Activated T-helper 2 cell treated with anti-CD3 and anti-CD28 coated beads, Interferon-gamma antibody, Interleukin-2, Interleukin-4, amounts not matched to agents 10 μg/mL and 5 μg/mL and 100 μg/mL, durations not matched to agents 14 hours and 24 hours and 36 hours (primary cell): ENCODE data around the gene CAMK1D. TPM values are rescaled to one million over a fixed set of nuclear protein-coding genes. Genes with fewer than 3 reads are reported as not detected.
"Not testable (repeated sequence)": the region's sequence is repeated elsewhere in the genome, so short reads cannot be mapped to it uniquely, and the experiment has no call there.

Experiments used
- DNase-seq: peaks from one replicate; pipeline ENCODE4 v3.0.0; 2021; ENCODE audit warnings: low spot score
- H3K27ac Mint-ChIP-seq: one replicate; pipeline ENCODE4 v1.8.0; 2021; ENCODE audit warnings: mixed read lengths
- H3K27me3 Mint-ChIP-seq: one replicate; pipeline ENCODE4 v1.8.0; 2021; ENCODE audit warnings: low read depth, mixed read lengths
- H3K36me3 Mint-ChIP-seq: one replicate; pipeline ENCODE4 v1.8.0; 2021; ENCODE audit warnings: low read depth, mixed read lengths
- H3K4me1 Mint-ChIP-seq: one replicate; pipeline ENCODE4 v1.8.0; 2021; ENCODE audit warnings: low read depth, mixed read lengths
- H3K4me3 Mint-ChIP-seq: one replicate; pipeline ENCODE4 v1.8.0; 2021; ENCODE audit warnings: low read depth, mild to moderate bottlenecking, moderate library complexity, mixed read lengths
- H3K9me3 Mint-ChIP-seq: one replicate; pipeline ENCODE4 v1.8.0; 2021; ENCODE audit warnings: mixed read lengths
- intact Hi-C: fragments of 100-400 bp; cut with micrococcal nuclease; formaldehyde crosslinking; loops from one replicate; pipeline ENCODE4 v1.15.1; 2023
- total RNA-seq: library from RNA; stranded (reverse); gene quantifications from 2 replicates; pipeline ENCODE4 v1.2.3, GENCODE V29; 2022

CAMK1D gene
- total RNA-seq, 1 donor from 2014 or later: 5.7 TPM

GRCh38 chr10:12542133-12542670 lies 192.9 kb downstream of the CAMK1D start:
- no peak for DNase-seq

DNA sequence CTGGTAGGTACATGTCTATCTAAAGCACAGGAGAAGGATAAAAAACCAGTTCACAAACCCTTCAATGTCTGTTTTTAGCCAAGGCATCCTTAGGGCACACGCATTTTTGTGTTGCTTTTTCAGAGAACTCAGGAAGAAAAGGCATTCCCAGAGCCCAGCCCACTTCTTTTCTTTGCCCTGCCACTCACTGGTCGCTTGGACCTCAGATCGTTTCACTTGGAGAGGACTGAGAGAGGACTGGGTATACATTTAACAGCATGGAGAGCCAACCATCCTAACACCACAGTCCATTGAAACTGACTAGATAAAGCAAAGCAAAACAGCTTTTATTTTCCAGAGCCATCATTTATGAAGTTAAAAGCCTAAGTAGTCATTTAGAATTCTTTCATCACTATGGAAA lies 194.2 kb downstream of the CAMK1D start:
- H3K9me3 Mint-ChIP-seq: peaks cover 17% of the 10 kb centered on the region
- H3K4me1 Mint-ChIP-seq: peaks cover 15% of the 10 kb centered on the region
- H3K36me3 Mint-ChIP-seq: no peaks in the 10 kb centered on the region
- no peak overlapping the region for H3K27ac Mint-ChIP-seq
- no peak overlapping the region for H3K4me3 Mint-ChIP-seq
- intact Hi-C loops: no loop called here
- no peaks in the 10 kb centered on the region for H3K27me3 Mint-ChIP-seq
- no peak for DNase-seq

More at GRCh38 chr10:12542133-12542670, 192.9 kb downstream of the CAMK1D start:
- Mint-ChIP-seq H3K27ac (no peak overlapping the region), H3K36me3 (no peaks in the 10 kb centered on the region), H3K4me3 (no peak overlapping the region), H3K9me3 (peaks cover 17% of the 10 kb centered on the region), H3K27me3 (no peaks in the 10 kb centered on the region), H3K4me1 (peaks cover 11% of the 10 kb centered on the region)
- intact Hi-C loops: no loop called here

DNA sequence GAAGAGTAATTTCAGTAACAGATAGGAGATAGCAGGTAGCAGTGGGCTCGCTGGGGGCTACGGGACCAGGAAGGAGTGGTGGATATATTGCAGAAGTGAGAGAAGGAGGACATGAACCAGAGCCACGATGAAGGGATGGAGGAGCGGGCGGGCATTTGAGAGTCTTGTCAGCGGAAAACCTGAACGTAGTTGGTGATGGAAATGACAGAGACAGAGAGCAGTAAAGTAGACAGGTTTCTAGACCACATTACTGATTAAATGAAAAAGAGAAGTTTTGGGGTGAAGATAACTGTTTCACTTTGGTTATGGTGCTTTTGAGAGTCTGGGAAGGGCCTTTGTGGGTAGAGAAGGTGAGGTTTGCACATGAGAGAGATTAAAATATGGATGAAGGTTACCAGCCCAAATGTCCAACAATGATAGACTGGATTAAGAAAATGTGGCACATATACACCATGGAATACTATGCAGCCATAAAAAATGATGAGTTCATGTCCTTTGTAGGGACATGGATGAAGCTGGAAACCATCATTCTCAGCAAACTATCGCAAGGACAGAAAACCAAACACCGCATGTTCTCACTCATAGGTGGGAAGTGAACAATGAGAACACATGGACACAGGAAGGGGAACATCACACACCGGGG lies 196.9 kb downstream of the CAMK1D start:
- H3K27ac Mint-ChIP-seq, H3K27me3 Mint-ChIP-seq, H3K4me3 Mint-ChIP-seq, DNase-seq, H3K36me3 Mint-ChIP-seq, H3K4me1 Mint-ChIP-seq, intact Hi-C loops: not testable (repeated sequence)
- H3K9me3 Mint-ChIP-seq: peaks cover 17% of the 10 kb centered on the region

DNA sequence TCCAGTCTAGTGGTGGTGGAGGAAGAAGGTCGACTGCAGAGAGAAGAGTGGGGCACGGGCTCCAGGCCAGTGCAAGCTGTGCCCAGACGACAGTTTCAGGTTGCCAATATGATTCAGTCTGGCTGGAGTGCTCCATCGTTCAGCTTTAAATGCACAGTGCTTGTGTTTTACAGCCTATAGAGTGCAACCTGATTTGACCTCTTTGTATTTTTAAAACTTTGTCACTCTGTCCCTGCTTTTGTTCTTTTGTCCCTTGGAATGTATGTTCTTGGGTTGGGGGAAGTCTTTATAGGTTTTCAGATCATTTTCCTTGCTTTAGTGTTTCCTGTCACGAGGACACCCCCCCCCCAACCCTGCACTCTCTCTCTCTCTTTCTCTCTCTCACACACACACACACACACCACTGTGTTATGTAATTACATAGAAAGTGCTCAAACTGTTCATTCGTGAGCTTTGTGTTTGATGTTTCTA lies 198.0 kb downstream of the CAMK1D start:
- Mint-ChIP-seq H3K4me3 (no peak overlapping the region), H3K27ac (no peak overlapping the region), H3K27me3 (no peaks in the 10 kb centered on the region), H3K9me3 (peaks cover 17% of the 10 kb centered on the region), H3K4me1 (peaks cover 7% of the 10 kb centered on the region), H3K36me3 (no peaks in the 10 kb centered on the region)
- no peak for DNase-seq
- intact Hi-C loops: no loop called here

DNA sequence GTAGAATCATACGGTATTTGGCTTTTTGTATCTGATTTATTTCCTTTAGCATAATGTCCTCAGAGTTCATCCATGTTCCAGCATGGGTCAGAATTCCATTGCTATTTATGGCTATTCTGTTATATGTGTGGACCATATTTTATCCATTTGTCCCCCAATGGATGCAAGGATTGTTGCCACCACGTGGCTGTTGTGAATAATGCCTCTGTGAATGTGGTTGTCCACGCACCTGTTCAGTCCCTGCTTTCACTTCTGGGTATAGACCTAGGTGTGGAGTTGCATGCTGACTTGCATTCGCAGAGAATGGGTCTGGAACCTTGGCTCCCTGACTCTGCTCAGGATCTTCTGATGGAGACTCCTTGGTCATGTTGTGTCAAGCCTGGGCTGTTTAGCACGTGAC lies 199.9 kb downstream of the CAMK1D start:
- DNase-seq: no peak
- peaks cover 17% of the 10 kb centered on the region for H3K9me3 Mint-ChIP-seq
- intact Hi-C loops: no loop called here
- H3K4me3 Mint-ChIP-seq: no peak overlapping the region
- no peak overlapping the region for H3K27ac Mint-ChIP-seq
- H3K27me3 Mint-ChIP-seq: no peaks in the 10 kb centered on the region
- H3K4me1 Mint-ChIP-seq: peaks cover 7% of the 10 kb centered on the region
- no peaks in the 10 kb centered on the region for H3K36me3 Mint-ChIP-seq

- H3K4me3 Mint-ChIP-seq: no peak overlapping the region
- H3K4me1 Mint-ChIP-seq: peaks cover 7% of the 10 kb centered on the region
- H3K27me3 Mint-ChIP-seq: no peaks in the 10 kb centered on the region
- H3K9me3 Mint-ChIP-seq: peaks cover 5% of the 10 kb centered on the region
- DNase-seq: no peak
- H3K36me3 Mint-ChIP-seq: no peaks in the 10 kb centered on the region
- H3K27ac Mint-ChIP-seq: no peak overlapping the region
- intact Hi-C loops: no loop called here
These were observed 201.6 kb downstream of the CAMK1D start for GRCh38 chr10:12550994-12551393.

DNA sequence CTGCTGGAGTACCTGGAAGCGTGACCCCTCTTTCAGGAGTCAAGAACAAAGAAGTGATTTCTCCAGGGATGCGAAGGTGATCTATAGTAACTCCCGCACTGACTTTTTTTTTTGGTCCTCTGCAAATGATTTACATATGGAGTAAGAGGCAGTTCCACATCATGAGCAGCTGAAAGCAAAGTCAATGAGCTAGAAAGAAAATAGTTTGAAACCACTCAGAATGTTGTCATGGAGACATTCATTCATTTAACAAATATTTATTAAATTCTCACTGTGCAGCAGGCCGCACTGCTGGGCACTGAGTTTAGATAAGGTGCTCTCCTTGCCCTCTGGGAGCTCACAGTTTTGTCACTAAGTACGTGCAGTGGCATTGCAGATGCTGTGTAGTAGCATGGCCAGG lies 206.7 kb downstream of the CAMK1D start:
- H3K36me3 Mint-ChIP-seq: no peaks in the 10 kb centered on the region
- H3K4me1 Mint-ChIP-seq: no peaks in the 10 kb centered on the region
- H3K9me3 Mint-ChIP-seq: no peaks in the 10 kb centered on the region
- no peak overlapping the region for H3K4me3 Mint-ChIP-seq
- DNase-seq: no peak
- intact Hi-C loops: no loop called here
- H3K27ac Mint-ChIP-seq: no peak overlapping the region
- no peaks in the 10 kb centered on the region for H3K27me3 Mint-ChIP-seq

DNA sequence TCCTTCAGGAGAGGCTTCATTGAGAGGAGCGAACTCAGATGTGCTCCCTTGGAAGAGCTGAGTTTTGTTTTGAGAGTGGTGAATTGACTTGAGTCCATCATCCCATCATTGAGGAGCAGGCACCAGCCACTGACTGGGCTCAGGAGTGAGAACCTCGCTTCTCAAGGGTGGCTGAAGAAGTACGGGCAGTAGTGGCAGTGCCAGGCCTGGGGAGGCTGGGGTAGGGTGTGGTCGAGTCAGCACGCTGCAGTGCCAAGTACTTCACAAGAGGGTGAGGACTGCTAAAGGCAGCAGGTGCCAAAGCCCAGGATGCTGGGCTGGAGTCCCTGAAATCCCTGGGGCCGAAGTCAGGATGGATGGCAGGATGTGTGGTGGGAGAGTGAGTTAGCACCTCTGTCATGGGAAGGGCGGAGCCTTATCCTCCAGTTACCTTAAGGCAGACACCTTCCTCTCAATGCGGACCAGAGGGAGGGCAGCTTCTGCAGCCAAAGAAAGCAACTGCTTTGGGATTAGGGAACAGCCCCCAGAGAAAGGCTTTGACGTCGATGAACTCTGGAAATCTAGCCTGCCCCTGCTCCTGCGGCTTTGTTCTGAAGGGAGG lies 210.3 kb downstream of the CAMK1D start:
- H3K27ac Mint-ChIP-seq: no peak overlapping the region
- H3K4me3 Mint-ChIP-seq: no peak overlapping the region
- H3K27me3 Mint-ChIP-seq: no peaks in the 10 kb centered on the region
- intact Hi-C loops: no loop called here
- DNase-seq: no peak
- H3K9me3 Mint-ChIP-seq: no peaks in the 10 kb centered on the region
- H3K36me3 Mint-ChIP-seq: no peaks in the 10 kb centered on the region
- H3K4me1 Mint-ChIP-seq: peaks cover 8% of the 10 kb centered on the region

- no peaks in the 10 kb centered on the region for H3K9me3 Mint-ChIP-seq
- H3K4me1 Mint-ChIP-seq: peaks cover 8% of the 10 kb centered on the region
- intact Hi-C loops: no loop called here
- H3K36me3 Mint-ChIP-seq: no peaks in the 10 kb centered on the region
- no peaks in the 10 kb centered on the region for H3K27me3 Mint-ChIP-seq
- no peak overlapping the region for H3K4me3 Mint-ChIP-seq
- no peak overlapping the region for H3K27ac Mint-ChIP-seq
- DNase-seq: no peak
These were observed 212.0 kb downstream of the CAMK1D start for GRCh38 chr10:12561307-12561706.

GRCh38 chr10:12561720-12562119 lies 212.4 kb downstream of the CAMK1D start:
- no peaks in the 10 kb centered on the region for H3K36me3 Mint-ChIP-seq
- H3K9me3 Mint-ChIP-seq: no peaks in the 10 kb centered on the region
- peaks cover 8% of the 10 kb centered on the region for H3K4me1 Mint-ChIP-seq
- H3K27me3 Mint-ChIP-seq: no peaks in the 10 kb centered on the region
- H3K4me3 Mint-ChIP-seq: no peak overlapping the region
- no peak overlapping the region for H3K27ac Mint-ChIP-seq
- no peak for DNase-seq
- intact Hi-C loops: no loop called here

DNA sequence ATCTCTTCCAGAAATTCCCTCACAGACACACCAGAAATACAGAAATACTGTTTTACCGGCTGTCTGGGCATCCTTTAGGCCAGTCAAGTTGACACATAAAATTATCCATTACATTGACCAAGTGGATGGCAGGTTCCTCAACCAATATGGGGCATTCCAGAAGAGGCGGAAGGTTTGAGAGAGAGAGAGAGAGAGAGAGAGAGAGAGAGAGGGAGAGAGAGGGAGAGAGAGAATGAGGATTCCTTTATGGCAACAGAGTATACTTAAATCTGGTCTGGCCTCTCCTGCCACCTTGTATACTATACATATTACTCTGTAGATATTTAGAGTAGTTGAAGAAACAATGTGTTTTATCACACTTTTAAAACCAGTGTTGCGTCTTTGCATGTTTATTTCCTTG lies 214.1 kb downstream of the CAMK1D start:
- Mint-ChIP-seq H3K27me3 (no peaks in the 10 kb centered on the region), H3K4me1 (peaks cover 9% of the 10 kb centered on the region), H3K27ac (no peak overlapping the region), H3K9me3 (no peaks in the 10 kb centered on the region), H3K36me3 (no peaks in the 10 kb centered on the region), H3K4me3 (no peak overlapping the region)
- intact Hi-C loops: no loop called here
- no peak for DNase-seq

- no peak overlapping the region for H3K4me3 Mint-ChIP-seq
- DNase-seq: no peak
- H3K36me3 Mint-ChIP-seq: no peaks in the 10 kb centered on the region
- H3K27me3 Mint-ChIP-seq: no peaks in the 10 kb centered on the region
- peaks cover 11% of the 10 kb centered on the region for H3K4me1 Mint-ChIP-seq
- intact Hi-C loops: no loop called here
- H3K9me3 Mint-ChIP-seq: no peaks in the 10 kb centered on the region
- no peak overlapping the region for H3K27ac Mint-ChIP-seq
These were observed 214.8 kb downstream of the CAMK1D start for GRCh38 chr10:12564173-12564572.
